OCI-LY3 (cell line): ENCODE results near the gene CATSPER3.

Experiments used
- H2AFZ ChIP-seq: fragments of 200-600, 300-600 bp; shearing (Covaris generic); 2 replicates; pipeline ENCODE4 v1.6.0; 2014; ENCODE audit warnings: antibody characterized with exemption, low read depth, low read length
- H3K27ac ChIP-seq: fragments of 200-600, 300-600 bp; sonication (generic); 2 replicates; pipeline ENCODE4 v1.5.1; 2014; ENCODE audit warnings: mild to moderate bottlenecking, low read length, moderate library complexity, mixed read lengths
- H3K27me3 ChIP-seq: fragments of 200-600, 300-600 bp; sonication (generic); 2 replicates; pipeline ENCODE4 v1.6.1; 2014; ENCODE audit warnings: low read depth, low read length, mixed read lengths
- H3K36me3 ChIP-seq: fragments of 200-600, 300-600 bp; sonication (generic); replicated peaks from 2 replicates; pipeline ENCODE3; 2014; ENCODE audit warnings: low read depth, low read length, mixed read lengths
- H3K4me1 ChIP-seq: fragments of 300-600, 200-600 bp; sonication (generic); 2 replicates; pipeline ENCODE4 v1.6.1; 2014; ENCODE audit warnings: low read length, mixed read lengths
- H3K4me2 ChIP-seq: fragments of 200-600, 300-600 bp; sonication (generic); 2 replicates; pipeline ENCODE4 v1.6.1; 2014; ENCODE audit warnings: low read length, mixed read lengths
- H3K4me3 ChIP-seq: fragments of 300-600, 200-600 bp; sonication (generic); 2 replicates; pipeline ENCODE4 v1.5.1; 2014; ENCODE audit warnings: antibody characterized with exemption, mild to moderate bottlenecking, low read length, moderate library complexity
- H3K79me2 ChIP-seq: fragments of 300-600, 200-600 bp; shearing (Covaris generic); 2 replicates; pipeline ENCODE4 v1.6.1; 2014; ENCODE audit warnings: mild to moderate bottlenecking, low read length, mixed read lengths
- H3K9ac ChIP-seq: fragments of 300-600, 200-600 bp; shearing (Covaris generic); 2 replicates; pipeline ENCODE4 v1.6.0; 2014; ENCODE audit warnings: mild to moderate bottlenecking, low read length, moderate library complexity
- H3K9me3 ChIP-seq: fragments of 200-600, 300-600 bp; shearing (Covaris generic); 2 replicates; pipeline ENCODE4 v1.6.1; 2014; ENCODE audit warnings: low read length, mixed read lengths; ENCODE audit not compliant: insufficient read depth
- H4K20me1 ChIP-seq: fragments of 200-600, 300-600 bp; sonication (generic); 2 replicates; pipeline ENCODE4 v1.6.1; 2016; ENCODE audit warnings: low read length, mixed read lengths; ENCODE audit not compliant: insufficient read depth
- CTCF ChIP-seq: fragments of 200-600, 300-600 bp; sonication (generic); IDR thresholded peaks from 2 replicates; pipeline ENCODE4 v1.5.1; 2014; ENCODE audit warnings: antibody characterized with exemption, low read length, low read depth
- EZH2phosphoT487 ChIP-seq: fragments of 200-600 bp; shearing (Covaris generic); IDR thresholded peaks from 2 replicates; pipeline ENCODE4 v1.6.1; 2018; ENCODE audit warnings: antibody characterized with exemption, mixed run types, low read depth

Gene CATSPER3

DNA sequence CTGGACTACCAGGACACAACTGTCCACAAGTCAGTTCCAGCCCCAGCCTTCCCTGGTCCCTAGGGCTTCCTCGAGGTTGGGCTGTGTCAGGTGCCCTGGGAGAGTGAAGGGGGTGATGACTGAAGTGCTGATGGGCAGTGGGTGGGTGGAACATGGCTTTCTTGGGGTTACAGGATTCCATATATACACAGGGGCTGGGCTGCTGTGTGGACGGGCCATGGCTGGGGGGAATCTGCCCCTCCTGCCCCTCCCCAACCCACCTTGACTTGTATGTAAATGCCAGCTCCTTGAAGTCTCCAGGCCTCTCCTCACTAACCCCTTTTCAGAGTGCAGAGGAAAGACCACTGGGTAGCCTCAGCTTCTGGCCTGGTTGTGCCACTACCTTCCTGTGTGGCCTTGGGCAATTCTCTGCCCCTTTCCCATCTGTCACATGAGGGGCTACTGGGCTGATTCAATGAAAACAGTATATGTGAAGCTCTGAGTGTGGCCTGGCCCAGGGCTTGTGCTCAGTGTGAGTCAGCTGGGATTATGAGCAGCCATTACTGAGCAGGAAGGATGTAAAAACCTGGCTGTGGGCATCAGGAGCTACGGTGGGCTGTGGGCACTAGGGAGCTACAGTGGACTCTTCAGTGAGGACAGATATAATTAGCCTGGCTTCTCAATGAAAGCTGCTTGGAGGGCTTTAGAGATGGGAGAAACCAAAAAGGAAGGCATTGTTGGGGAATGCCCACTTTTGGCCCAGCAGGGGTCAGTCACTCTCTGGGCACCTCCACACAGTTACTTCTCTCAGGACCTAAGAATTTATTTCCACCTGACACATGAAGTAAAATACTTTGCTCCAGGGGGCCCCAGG, 43.0 kb downstream of the CATSPER3 start:
- Histone ChIP-seq H3K4me2 (no peak overlapping the region), H3K36me3 (no peaks in the 10 kb centered on the region), H3K9me3 (no peaks in the 10 kb centered on the region), H3K9ac (no peak overlapping the region), H3K27ac (no peak overlapping the region), H3K4me1 (no peaks in the 10 kb centered on the region), H4K20me1 (no peaks in the 10 kb centered on the region), H2AFZ (no peak overlapping the region), H3K4me3 (no peak overlapping the region), H3K27me3 (no peaks in the 10 kb centered on the region), H3K79me2 (no peaks in the 10 kb centered on the region)
- peak; percentile 20; the same call in 1 of the 2 replicates for TF ChIP-seq CTCF
- no peak for TF ChIP-seq EZH2phosphoT487

GRCh38 chr5:135011355-135012032, 43.8 kb downstream of the CATSPER3 start:
- H3K4me3 ChIP-seq: no peak overlapping the region
- H2AFZ ChIP-seq: no peak overlapping the region
- TF ChIP-seq EZH2phosphoT487 (no peak), CTCF (no peak)
- H3K27ac ChIP-seq: no peak overlapping the region
- no peak overlapping the region for H3K4me2 ChIP-seq
- H3K36me3 ChIP-seq: no peaks in the 10 kb centered on the region
- H3K9ac ChIP-seq: no peak overlapping the region
- no peaks in the 10 kb centered on the region for H4K20me1 ChIP-seq
- H3K79me2 ChIP-seq: no peaks in the 10 kb centered on the region
- no peaks in the 10 kb centered on the region for H3K9me3 ChIP-seq
- no peaks in the 10 kb centered on the region for H3K27me3 ChIP-seq
- H3K4me1 ChIP-seq: no peaks in the 10 kb centered on the region

DNA sequence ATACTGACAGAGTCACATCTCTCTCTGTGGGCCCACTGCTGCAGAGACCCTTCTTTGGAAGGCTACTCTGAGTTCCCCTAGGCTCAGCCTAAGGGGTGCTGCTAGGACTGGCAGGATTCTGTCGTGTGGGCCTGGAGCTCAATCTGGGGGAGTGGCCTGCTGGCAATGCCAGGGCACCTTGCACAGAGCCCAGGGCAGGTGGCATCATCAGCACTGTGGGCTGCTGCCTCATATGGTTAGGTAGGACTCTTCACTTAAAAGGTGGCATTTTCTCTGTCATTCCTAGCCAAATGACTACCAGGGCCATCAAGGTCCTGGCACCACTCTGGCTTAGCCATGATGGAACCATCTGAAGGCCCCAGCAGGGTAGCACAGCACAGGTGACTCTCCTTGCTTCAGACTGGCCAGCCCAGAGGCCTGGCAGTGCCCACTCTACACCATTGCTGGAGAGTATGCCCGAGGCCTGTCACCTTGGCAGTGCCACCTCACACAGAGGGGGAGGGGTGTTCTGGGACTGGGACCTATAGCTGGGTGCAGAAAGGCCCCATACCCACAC, 44.4 kb downstream of the CATSPER3 start:
- Histone ChIP-seq H2AFZ (no peak overlapping the region), H3K9ac (no peak overlapping the region), H3K9me3 (no peaks in the 10 kb centered on the region), H3K4me1 (no peaks in the 10 kb centered on the region), H3K27ac (no peak overlapping the region), H3K36me3 (no peaks in the 10 kb centered on the region), H4K20me1 (no peaks in the 10 kb centered on the region), H3K27me3 (no peaks in the 10 kb centered on the region), H3K4me3 (no peak overlapping the region), H3K4me2 (no peak overlapping the region), H3K79me2 (no peaks in the 10 kb centered on the region)
- TF ChIP-seq EZH2phosphoT487: no peak
- no peak for TF ChIP-seq CTCF

DNA sequence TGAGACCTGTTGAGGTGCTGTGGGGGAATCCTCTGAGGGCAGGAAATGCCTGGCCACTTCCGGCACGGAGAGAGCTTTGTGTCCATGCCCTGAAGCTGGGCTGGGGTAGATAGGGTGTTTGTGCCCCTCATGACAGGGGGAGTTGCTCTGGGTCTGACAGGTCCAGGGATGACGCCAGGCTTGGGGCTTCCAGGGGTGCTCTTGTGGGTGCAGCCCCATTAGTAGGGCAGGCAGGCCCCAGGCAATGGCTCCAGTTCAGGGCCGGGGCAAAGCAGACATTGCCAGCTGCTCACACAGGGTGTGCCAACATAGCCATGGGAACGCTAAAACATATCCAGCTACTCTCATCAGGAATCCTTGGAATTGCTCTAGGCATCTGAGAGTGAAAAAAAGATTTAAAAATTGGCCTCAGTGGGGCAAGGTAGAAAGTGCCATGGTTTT, 45.3 kb downstream of the CATSPER3 start:
- Histone ChIP-seq H3K9me3 (no peaks in the 10 kb centered on the region), H3K27me3 (no peaks in the 10 kb centered on the region), H3K79me2 (no peaks in the 10 kb centered on the region), H3K4me1 (no peaks in the 10 kb centered on the region), H3K36me3 (no peaks in the 10 kb centered on the region), H3K4me3 (no peak overlapping the region), H3K9ac (no peak overlapping the region), H2AFZ (no peak overlapping the region), H4K20me1 (no peaks in the 10 kb centered on the region), H3K4me2 (no peak overlapping the region), H3K27ac (no peak overlapping the region)
- TF ChIP-seq CTCF (no peak), EZH2phosphoT487 (no peak)
